ENCODE results near the gene ATP8A2.

DNA sequence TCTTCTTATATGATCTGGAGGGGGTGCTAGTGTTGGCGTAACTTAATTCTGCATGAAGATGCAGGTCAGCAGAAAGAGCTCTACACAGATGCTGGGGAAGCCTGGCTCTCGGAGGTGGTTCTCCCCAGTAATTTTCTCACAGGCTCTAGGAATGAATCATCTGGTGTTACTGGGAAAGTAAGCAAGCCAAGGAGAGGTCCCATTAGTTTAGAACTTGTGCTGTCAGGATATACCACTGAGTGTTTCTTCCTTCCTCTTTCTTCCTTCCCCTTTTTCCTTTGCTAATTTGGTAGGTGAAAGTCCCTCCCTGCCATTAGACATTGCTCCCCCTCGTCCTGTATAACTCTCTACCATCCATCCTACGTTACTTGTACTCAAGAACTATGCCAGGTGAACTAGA, 68.3 kb downstream of the ATP8A2 start:
- TF ChIP-seq EZH2 (IDR thresholded peaks at IDR 0.05) (no peak), POLR2AphosphoS5 (IDR thresholded peaks at IDR 0.05; ENCODE audit: borderline replicate concordance, low read depth, low read length) (no peak)
